ENCODE data around the gene TBC1D4.

The TBC1D4 gene

DNA sequence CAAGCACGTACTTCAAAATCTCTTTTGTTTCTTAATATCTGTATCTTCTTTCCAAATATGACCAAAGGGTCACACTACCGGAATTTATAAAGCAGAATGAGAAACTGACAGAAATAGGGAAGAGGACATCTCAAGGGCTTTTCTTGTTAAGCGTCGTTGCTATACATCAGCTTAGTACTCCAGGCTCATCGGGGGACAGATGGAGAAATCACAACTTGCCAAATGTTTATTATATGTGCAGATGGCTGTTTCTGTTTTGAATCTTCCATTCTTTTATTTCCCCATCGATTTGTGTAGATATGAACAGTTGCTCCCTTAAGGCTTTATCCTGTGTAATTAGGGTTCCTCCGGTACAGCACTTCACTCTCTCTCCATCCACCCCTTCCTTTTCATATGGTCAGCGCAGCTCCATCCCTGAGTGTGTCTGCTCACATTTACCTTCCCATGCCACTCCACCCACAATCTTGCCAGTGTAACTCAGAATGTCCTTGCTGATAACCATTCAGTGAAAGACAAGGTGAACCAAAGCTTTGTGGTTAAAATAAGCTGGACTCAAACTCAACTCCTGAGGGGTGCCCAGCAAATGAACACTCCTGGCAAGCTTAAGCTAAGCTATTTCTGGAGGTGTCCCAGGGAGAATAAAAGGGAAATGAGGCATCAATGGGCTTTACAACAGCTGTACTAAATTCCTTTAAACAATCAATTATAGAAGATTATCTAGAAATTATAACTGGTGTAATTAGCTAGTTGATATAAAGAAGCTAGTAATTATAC is 51.3 kb downstream of the TBC1D4 start:
- Histone ChIP-seq H3K4me3 (ENCODE audit: low read length in 2 of 2) (no peak overlapping the region), H3K4me1 (ENCODE audit: control insufficient read depth, insufficient read depth, low read length) (no peaks in the 10 kb centered on the region), H3K27me3 (ENCODE audit: control insufficient read depth in 1 of 2, insufficient read depth in 2 of 2, low read length in 2 of 2) (no peaks in the 10 kb centered on the region), H3K36me3 (ENCODE audit: control insufficient read depth in 2 of 2, insufficient read depth in 2 of 2, low read length in 2 of 2) (no peaks in the 10 kb centered on the region), H3K27ac (ENCODE audit: low read length) (no peak overlapping the region), H3K9me3 (ENCODE audit: control insufficient read depth in 2 of 2, low read length in 2 of 2) (no peaks in the 10 kb centered on the region), H3K9ac (ENCODE audit: low read length in 2 of 2) (no peak overlapping the region)

DNA sequence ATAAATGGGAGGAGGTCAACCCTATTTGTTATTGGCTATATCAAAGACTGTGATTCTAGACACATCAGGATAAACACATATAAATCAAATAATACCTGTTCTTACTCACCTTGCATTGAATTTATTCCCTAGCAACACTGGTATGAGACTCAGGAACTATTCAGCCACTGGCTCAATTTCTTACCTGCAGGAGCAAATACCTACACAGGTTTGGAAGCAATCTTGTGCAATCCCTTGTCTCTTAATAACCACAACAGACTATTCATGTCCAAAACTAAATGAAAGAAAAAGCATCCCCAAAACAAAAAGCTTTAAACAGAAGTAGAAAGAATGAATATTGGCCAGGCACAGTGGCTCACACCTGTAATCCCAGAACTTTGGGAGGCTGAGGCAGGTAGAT is 55.5 kb downstream of the TBC1D4 start:
- no peaks in the 10 kb centered on the region for H3K4me1 ChIP-seq (ENCODE audit: control insufficient read depth, insufficient read depth, low read length)

DNA sequence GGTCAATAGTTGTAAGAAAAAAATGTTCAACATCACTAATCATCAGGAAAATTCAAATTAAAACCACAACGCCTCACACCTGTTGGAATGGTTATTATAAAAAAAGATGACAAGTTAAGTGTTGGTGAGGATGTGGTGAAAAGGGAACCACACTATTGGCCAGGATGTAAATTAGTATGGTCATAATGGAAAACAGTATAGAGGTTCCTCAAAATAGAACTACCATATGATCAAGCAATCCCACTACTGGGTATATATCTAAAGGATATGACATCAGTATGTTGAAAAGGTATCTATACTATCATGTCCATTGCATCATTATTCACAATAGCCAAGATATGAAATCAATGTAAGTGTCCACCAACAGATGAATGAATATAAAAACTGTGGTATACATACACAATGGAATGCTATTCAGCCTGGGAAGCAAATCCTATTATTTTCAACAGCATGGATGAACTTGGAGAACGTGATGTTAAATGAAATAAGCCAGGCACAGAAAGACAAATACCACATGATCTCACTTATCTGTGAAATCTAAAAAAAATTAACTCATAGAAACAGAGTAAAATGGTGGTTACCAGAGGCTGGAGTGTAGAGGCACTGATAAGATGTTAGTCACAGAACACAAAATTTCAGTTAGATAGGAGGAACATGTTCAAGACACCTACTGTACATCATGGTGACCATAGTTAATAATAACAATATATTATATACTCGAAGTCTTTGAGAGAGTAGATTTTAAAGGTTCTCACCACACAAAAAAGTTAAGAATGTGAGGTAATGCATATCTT is 56.6 kb downstream of the TBC1D4 start:
- H3K9me3 ChIP-seq (ENCODE audit: control insufficient read depth in 2 of 2, low read length in 2 of 2): no peaks in the 10 kb centered on the region

More for the DNA sequence above, 55.5 kb downstream of the TBC1D4 start:
- H3K27me3 ChIP-seq (ENCODE audit: control insufficient read depth in 1 of 2, insufficient read depth in 2 of 2, low read length in 2 of 2): no peaks in the 10 kb centered on the region
- no peaks in the 10 kb centered on the region for H3K9me3 ChIP-seq (ENCODE audit: control insufficient read depth in 2 of 2, low read length in 2 of 2)
- no peak overlapping the region for H3K9ac ChIP-seq (ENCODE audit: low read length in 2 of 2)
- no peak overlapping the region for H3K4me3 ChIP-seq (ENCODE audit: low read length in 2 of 2)
- no peak overlapping the region for H3K27ac ChIP-seq (ENCODE audit: low read length)
- H3K36me3 ChIP-seq (ENCODE audit: control insufficient read depth in 2 of 2, insufficient read depth in 2 of 2, low read length in 2 of 2): no peaks in the 10 kb centered on the region

DNA sequence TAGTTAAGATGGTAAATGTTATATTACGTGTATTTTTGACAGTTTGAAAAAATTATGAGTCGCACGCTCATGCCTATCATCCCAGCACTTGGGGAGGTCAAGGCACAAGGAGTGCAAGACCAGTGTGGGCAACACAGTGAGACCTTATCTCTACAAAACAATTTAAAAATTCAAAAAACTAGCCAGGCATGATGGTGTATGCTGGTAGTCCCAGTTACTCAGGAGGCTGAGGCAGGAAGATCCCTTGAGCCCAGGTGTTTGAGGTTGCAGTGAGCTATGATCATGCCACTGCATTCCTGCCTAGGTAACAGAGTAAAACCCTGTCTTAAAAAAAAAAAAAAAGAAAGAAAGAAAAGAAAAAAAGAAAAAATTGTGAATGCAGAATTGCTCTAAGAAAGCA is 58.0 kb downstream of the TBC1D4 start:
- Histone ChIP-seq H3K9ac (ENCODE audit: low read length in 2 of 2) (no peak overlapping the region), H3K27ac (ENCODE audit: low read length) (no peak overlapping the region), H3K36me3 (ENCODE audit: control insufficient read depth in 2 of 2, insufficient read depth in 2 of 2, low read length in 2 of 2) (no peaks in the 10 kb centered on the region), H3K9me3 (ENCODE audit: control insufficient read depth in 2 of 2, low read length in 2 of 2) (no peaks in the 10 kb centered on the region), H3K4me3 (ENCODE audit: low read length in 2 of 2) (no peak overlapping the region), H3K4me1 (ENCODE audit: control insufficient read depth, insufficient read depth, low read length) (no peaks in the 10 kb centered on the region), H3K27me3 (ENCODE audit: control insufficient read depth in 1 of 2, insufficient read depth in 2 of 2, low read length in 2 of 2) (no peaks in the 10 kb centered on the region)

More for the DNA sequence above, 56.6 kb downstream of the TBC1D4 start:
- no peaks in the 10 kb centered on the region for H3K27me3 ChIP-seq (ENCODE audit: control insufficient read depth in 1 of 2, insufficient read depth in 2 of 2, low read length in 2 of 2)
- no peaks in the 10 kb centered on the region for H3K36me3 ChIP-seq (ENCODE audit: control insufficient read depth in 2 of 2, insufficient read depth in 2 of 2, low read length in 2 of 2)
- no peak overlapping the region for H3K27ac ChIP-seq (ENCODE audit: low read length)
- H3K4me1 ChIP-seq (ENCODE audit: control insufficient read depth, insufficient read depth, low read length): no peaks in the 10 kb centered on the region
- no peak overlapping the region for H3K4me3 ChIP-seq (ENCODE audit: low read length in 2 of 2)
- no peak overlapping the region for H3K9ac ChIP-seq (ENCODE audit: low read length in 2 of 2)

DNA sequence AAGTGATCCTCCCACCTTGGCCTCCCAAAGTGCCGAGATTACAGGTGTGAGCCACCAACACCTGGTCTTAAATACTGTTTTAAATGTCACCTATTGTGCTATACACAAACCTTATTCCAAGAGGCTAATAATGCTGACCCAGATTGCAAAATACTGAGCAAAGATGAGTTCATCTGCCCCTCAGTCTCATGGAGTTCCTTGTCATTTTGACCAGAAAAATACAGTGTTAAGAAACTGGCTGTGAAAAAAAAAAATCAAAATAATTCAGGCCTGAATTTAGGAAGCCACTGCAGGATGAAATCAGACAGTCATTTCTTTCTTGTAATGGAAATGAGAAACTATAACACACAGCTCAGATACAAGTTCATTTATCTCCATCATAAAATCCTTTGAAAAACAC is 59.9 kb downstream of the TBC1D4 start:
- H3K27ac ChIP-seq (ENCODE audit: low read length): no peak overlapping the region
- H3K9ac ChIP-seq (ENCODE audit: low read length in 2 of 2): no peak overlapping the region
- no peaks in the 10 kb centered on the region for H3K4me1 ChIP-seq (ENCODE audit: control insufficient read depth, insufficient read depth, low read length)
- no peaks in the 10 kb centered on the region for H3K9me3 ChIP-seq (ENCODE audit: control insufficient read depth in 2 of 2, low read length in 2 of 2)
- H3K27me3 ChIP-seq (ENCODE audit: control insufficient read depth in 1 of 2, insufficient read depth in 2 of 2, low read length in 2 of 2): no peaks in the 10 kb centered on the region
- no peaks in the 10 kb centered on the region for H3K36me3 ChIP-seq (ENCODE audit: control insufficient read depth in 2 of 2, insufficient read depth in 2 of 2, low read length in 2 of 2)
- no peak overlapping the region for H3K4me3 ChIP-seq (ENCODE audit: low read length in 2 of 2)

DNA sequence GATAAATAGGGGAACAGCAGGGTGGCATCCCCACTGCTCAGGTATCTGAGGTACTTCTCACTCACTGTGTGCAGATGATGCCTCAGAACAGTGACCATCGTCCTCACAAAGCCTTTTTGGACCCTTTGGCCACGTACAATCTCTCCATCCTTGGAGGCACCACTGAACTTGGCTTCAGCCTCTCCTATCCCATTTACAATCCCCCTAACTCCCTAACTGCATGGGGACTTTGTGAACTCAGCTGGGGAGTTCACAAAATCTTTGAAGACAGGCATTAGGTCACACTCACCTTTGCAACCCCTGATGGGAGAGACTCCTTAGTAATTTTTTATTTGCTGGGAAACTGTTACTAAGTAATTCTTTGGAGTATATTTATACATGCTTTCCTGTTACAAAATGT is 60.8 kb downstream of the TBC1D4 start:
- H3K9me3 ChIP-seq (ENCODE audit: control insufficient read depth in 2 of 2, low read length in 2 of 2): no peaks in the 10 kb centered on the region
- H3K27ac ChIP-seq (ENCODE audit: low read length): no peak overlapping the region
- no peaks in the 10 kb centered on the region for H3K27me3 ChIP-seq (ENCODE audit: control insufficient read depth in 1 of 2, insufficient read depth in 2 of 2, low read length in 2 of 2)
- no peak overlapping the region for H3K4me3 ChIP-seq (ENCODE audit: low read length in 2 of 2)
- H3K36me3 ChIP-seq (ENCODE audit: control insufficient read depth in 2 of 2, insufficient read depth in 2 of 2, low read length in 2 of 2): no peaks in the 10 kb centered on the region
- no peaks in the 10 kb centered on the region for H3K4me1 ChIP-seq (ENCODE audit: control insufficient read depth, insufficient read depth, low read length)
- H3K9ac ChIP-seq (ENCODE audit: low read length in 2 of 2): no peak overlapping the region

DNA sequence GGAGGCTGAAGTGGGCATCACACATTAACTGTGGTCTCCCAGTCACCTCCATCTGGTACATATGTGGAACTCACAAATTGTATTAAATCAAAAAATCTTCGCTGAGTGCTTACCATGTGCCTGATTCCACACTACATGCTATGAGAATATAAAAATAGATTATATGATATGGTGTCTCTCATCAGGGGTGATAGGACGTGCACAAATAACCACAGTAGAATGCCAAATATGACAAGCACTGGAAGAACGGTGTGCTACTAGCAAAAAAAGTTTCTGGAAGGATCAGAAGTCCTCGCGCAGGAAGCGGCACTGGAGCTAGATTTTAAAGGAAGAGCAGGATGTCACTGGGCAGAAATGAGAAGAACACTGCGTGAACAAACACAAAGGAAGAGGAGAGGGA is 62.3 kb downstream of the TBC1D4 start:
- no peak overlapping the region for H3K4me3 ChIP-seq (ENCODE audit: low read length in 2 of 2)

DNA sequence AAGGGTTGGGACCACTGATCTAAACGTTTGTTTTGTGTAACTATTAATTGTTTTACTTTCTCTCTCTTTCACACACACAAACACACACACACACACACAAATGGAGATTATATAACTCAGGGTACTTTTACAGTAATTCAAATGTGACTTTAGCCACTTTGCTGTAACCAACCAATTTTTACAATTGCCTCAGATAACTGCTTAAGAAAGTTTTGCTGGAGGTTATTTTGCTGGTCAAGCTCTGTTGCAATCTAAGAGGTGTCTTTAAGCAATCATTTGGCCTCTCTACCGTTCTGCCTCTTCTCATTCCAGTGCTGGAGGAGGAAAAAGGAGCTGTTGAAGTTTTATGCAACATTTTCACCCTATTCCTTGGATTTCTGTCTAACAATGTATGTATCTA is 63.0 kb downstream of the TBC1D4 start:
- Histone ChIP-seq H3K9ac (ENCODE audit: low read length in 2 of 2) (no peak overlapping the region), H3K27me3 (ENCODE audit: control insufficient read depth in 1 of 2, insufficient read depth in 2 of 2, low read length in 2 of 2) (no peaks in the 10 kb centered on the region), H3K27ac (ENCODE audit: low read length) (no peak overlapping the region), H3K9me3 (ENCODE audit: control insufficient read depth in 2 of 2, low read length in 2 of 2) (no peaks in the 10 kb centered on the region), H3K4me3 (ENCODE audit: low read length in 2 of 2) (no peak overlapping the region), H3K4me1 (ENCODE audit: control insufficient read depth, insufficient read depth, low read length) (no peaks in the 10 kb centered on the region), H3K36me3 (ENCODE audit: control insufficient read depth in 2 of 2, insufficient read depth in 2 of 2, low read length in 2 of 2) (no peaks in the 10 kb centered on the region)

More for the DNA sequence above, 62.3 kb downstream of the TBC1D4 start:
- Histone ChIP-seq H3K36me3 (ENCODE audit: control insufficient read depth in 2 of 2, insufficient read depth in 2 of 2, low read length in 2 of 2) (no peaks in the 10 kb centered on the region), H3K27ac (ENCODE audit: low read length) (no peak overlapping the region), H3K27me3 (ENCODE audit: control insufficient read depth in 1 of 2, insufficient read depth in 2 of 2, low read length in 2 of 2) (no peaks in the 10 kb centered on the region), H3K9me3 (ENCODE audit: control insufficient read depth in 2 of 2, low read length in 2 of 2) (no peaks in the 10 kb centered on the region), H3K9ac (ENCODE audit: low read length in 2 of 2) (no peak overlapping the region), H3K4me1 (ENCODE audit: control insufficient read depth, insufficient read depth, low read length) (no peaks in the 10 kb centered on the region)

DNA sequence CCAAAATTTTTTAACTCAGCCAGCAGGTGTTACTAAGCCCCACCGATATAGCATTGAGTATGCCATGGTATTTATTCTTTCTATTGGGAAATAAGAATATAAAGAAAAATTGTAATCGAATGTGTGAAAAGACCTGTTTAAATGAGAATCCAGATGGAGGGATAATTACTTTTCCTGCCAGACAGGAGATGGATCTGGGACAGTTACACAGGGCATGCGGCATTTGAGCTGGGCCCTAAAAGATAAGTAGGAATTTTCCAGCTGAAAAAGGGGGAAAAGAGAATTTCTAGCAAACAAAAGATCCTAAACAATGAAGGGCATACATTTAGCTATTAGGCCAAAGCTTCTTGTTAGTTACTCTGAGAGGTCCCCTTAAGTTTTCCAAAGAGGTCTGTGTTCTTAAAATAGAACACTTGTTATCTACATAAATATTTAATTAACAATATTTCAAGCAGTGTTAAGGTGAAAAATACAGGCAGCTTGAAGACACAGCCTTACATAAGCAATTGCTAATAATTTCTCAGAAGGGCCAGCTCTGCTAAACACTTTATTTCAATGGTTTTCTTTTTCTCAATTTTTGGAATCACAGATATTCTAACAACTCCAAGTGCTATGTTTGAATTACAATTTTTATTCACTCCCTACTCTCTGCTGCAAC is 63.7 kb downstream of the TBC1D4 start:
- Histone ChIP-seq H3K4me1 (ENCODE audit: control insufficient read depth, insufficient read depth, low read length) (no peaks in the 10 kb centered on the region), H3K9ac (ENCODE audit: low read length in 2 of 2) (no peak overlapping the region), H3K27ac (ENCODE audit: low read length) (no peak overlapping the region), H3K9me3 (ENCODE audit: control insufficient read depth in 2 of 2, low read length in 2 of 2) (no peaks in the 10 kb centered on the region), H3K4me3 (ENCODE audit: low read length in 2 of 2) (no peak overlapping the region), H3K36me3 (ENCODE audit: control insufficient read depth in 2 of 2, insufficient read depth in 2 of 2, low read length in 2 of 2) (no peaks in the 10 kb centered on the region), H3K27me3 (ENCODE audit: control insufficient read depth in 1 of 2, insufficient read depth in 2 of 2, low read length in 2 of 2) (no peaks in the 10 kb centered on the region)

DNA sequence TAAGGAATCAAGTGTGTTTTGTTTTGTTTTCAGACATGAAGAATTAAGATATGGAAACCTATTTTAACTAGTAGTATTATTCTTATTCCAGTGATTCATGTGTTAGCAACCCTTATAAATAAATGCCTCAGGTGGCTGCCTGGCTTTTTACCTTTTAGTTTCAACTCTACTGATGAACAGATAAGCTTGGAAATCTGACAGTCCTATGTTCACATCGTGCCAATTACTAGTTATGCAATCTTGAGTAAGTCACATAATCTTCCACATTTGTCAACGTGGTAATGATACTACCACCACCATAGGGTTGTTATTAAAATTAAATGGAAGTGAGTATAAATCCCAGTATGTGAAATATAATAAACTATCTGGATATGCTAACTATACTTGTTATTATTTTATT is 64.3 kb downstream of the TBC1D4 start:
- H3K4me1 ChIP-seq (ENCODE audit: control insufficient read depth, insufficient read depth, low read length): no peaks in the 10 kb centered on the region

More for the DNA sequence above, 64.3 kb downstream of the TBC1D4 start:
- Histone ChIP-seq H3K9me3 (ENCODE audit: control insufficient read depth in 2 of 2, low read length in 2 of 2) (no peaks in the 10 kb centered on the region), H3K36me3 (ENCODE audit: control insufficient read depth in 2 of 2, insufficient read depth in 2 of 2, low read length in 2 of 2) (no peaks in the 10 kb centered on the region), H3K27ac (ENCODE audit: low read length) (no peak overlapping the region), H3K9ac (ENCODE audit: low read length in 2 of 2) (no peak overlapping the region), H3K4me3 (ENCODE audit: low read length in 2 of 2) (no peak overlapping the region), H3K27me3 (ENCODE audit: control insufficient read depth in 1 of 2, insufficient read depth in 2 of 2, low read length in 2 of 2) (no peaks in the 10 kb centered on the region)

All from stomach smooth muscle (tissue), 2 donors.